Duodenal mucosa (tissue), 2 donors: ENCODE results near the gene FAM184B.

Source experiments
- H3K27ac ChIP-seq: one replicate; pipeline ENCODE4 v1.7.0; 2013; ENCODE audit warnings: low read depth, low read length
- H3K27me3 ChIP-seq, 2 donors: one replicate each; pipeline ENCODE4 v1.7.0; 2013; ENCODE audit warnings: low read length in 2 of 2, control low read depth in 1 of 2; ENCODE audit not compliant: insufficient read depth in 2 of 2, control insufficient read depth in 1 of 2
- H3K36me3 ChIP-seq, 2 donors: one replicate each; pipeline ENCODE4 v1.7.0; 2013; ENCODE audit warnings: low read length in 2 of 2, control low read depth in 1 of 2; ENCODE audit not compliant: insufficient read depth in 2 of 2, control insufficient read depth in 1 of 2
- H3K4me1 ChIP-seq, 2 donors: one replicate each; pipeline ENCODE4 v1.7.0; 2013; ENCODE audit warnings: low read length in 2 of 2, control low read depth in 1 of 2; ENCODE audit not compliant: insufficient read depth in 2 of 2, control insufficient read depth in 1 of 2
- H3K4me3 ChIP-seq, 2 donors: one replicate each; pipeline ENCODE4 v1.7.0; 2013; ENCODE audit warnings: low read length in 2 of 2, low read depth in 1 of 2
- H3K9ac ChIP-seq, 2 donors: one replicate each; pipeline ENCODE4 v1.7.0; 2013; ENCODE audit warnings: low read length in 2 of 2, low read depth in 1 of 2
- H3K9me3 ChIP-seq, 2 donors: one replicate each; pipeline ENCODE4 v1.7.0; 2013; ENCODE audit warnings: low read length in 2 of 2, control low read depth in 1 of 2; ENCODE audit not compliant: control insufficient read depth in 1 of 2

Gene FAM184B

GRCh38 chr4:17778431-17778830 is 3.0 kb downstream of the FAM184B start:
- Histone ChIP-seq H3K9me3 (no peaks in the 10 kb centered on the region), H3K4me1 (peaks cover 0 to 12% of the 10 kb centered on the region in 2 donors), H3K4me3 (no peak overlapping the region), H3K27ac (no peak overlapping the region), H3K27me3 (peaks cover 18 to 29% of the 10 kb centered on the region in 2 donors), H3K36me3 (no peaks in the 10 kb centered on the region), H3K9ac (no peak overlapping the region)

- Histone ChIP-seq H3K9me3 (no peaks in the 10 kb centered on the region), H3K4me1 (no peaks in the 10 kb centered on the region), H3K27me3 (no peaks in the 10 kb centered on the region), H3K4me3 (no peak overlapping the region), H3K27ac (no peak overlapping the region), H3K36me3 (no peaks in the 10 kb centered on the region), H3K9ac (no peak overlapping the region)
These were observed 8.2 kb downstream of the FAM184B start for GRCh38 chr4:17773135-17773698.

GRCh38 chr4:17771284-17771908 is 10.0 kb downstream of the FAM184B start:
- no peak overlapping the region for H3K4me3 ChIP-seq
- no peak overlapping the region for H3K9ac ChIP-seq
- no peaks in the 10 kb centered on the region for H3K36me3 ChIP-seq
- H3K27me3 ChIP-seq: no peaks in the 10 kb centered on the region
- H3K4me1 ChIP-seq: no peaks in the 10 kb centered on the region
- no peaks in the 10 kb centered on the region for H3K9me3 ChIP-seq
- no peak overlapping the region for H3K27ac ChIP-seq

- Histone ChIP-seq H3K4me1 (no peaks in the 10 kb centered on the region), H3K27me3 (no peaks in the 10 kb centered on the region), H3K36me3 (no peaks in the 10 kb centered on the region), H3K9ac (no peak overlapping the region), H3K9me3 (no peaks in the 10 kb centered on the region), H3K27ac (no peak overlapping the region), H3K4me3 (no peak overlapping the region)
These were observed 10.6 kb downstream of the FAM184B start for GRCh38 chr4:17770845-17771244.

GRCh38 chr4:17769406-17770174 is 11.8 kb downstream of the FAM184B start:
- H3K27ac ChIP-seq: no peak overlapping the region

GRCh38 chr4:17766826-17767458 is 14.5 kb downstream of the FAM184B start:
- no peak overlapping the region for H3K4me3 ChIP-seq
- H3K9me3 ChIP-seq: no peaks in the 10 kb centered on the region
- no peaks in the 10 kb centered on the region for H3K27me3 ChIP-seq
- H3K36me3 ChIP-seq: no peaks in the 10 kb centered on the region
- no peak overlapping the region for H3K9ac ChIP-seq
- no peak overlapping the region for H3K27ac ChIP-seq
- no peaks in the 10 kb centered on the region for H3K4me1 ChIP-seq

More at GRCh38 chr4:17769406-17770174, 11.8 kb downstream of the FAM184B start:
- H3K9me3 ChIP-seq: no peaks in the 10 kb centered on the region
- no peak overlapping the region for H3K4me3 ChIP-seq
- no peaks in the 10 kb centered on the region for H3K4me1 ChIP-seq
- H3K9ac ChIP-seq: no peak overlapping the region
- no peaks in the 10 kb centered on the region for H3K36me3 ChIP-seq
- H3K27me3 ChIP-seq: no peaks in the 10 kb centered on the region

- no peaks in the 10 kb centered on the region for H3K27me3 ChIP-seq
- no peak overlapping the region for H3K4me3 ChIP-seq
- no peaks in the 10 kb centered on the region for H3K36me3 ChIP-seq
- H3K9ac ChIP-seq: no peak overlapping the region
- H3K9me3 ChIP-seq: no peaks in the 10 kb centered on the region
- H3K4me1 ChIP-seq: no peaks in the 10 kb centered on the region
- H3K27ac ChIP-seq: no peak overlapping the region
These were observed 15.7 kb downstream of the FAM184B start for GRCh38 chr4:17765514-17766286.

GRCh38 chr4:17763931-17764330 is 17.5 kb downstream of the FAM184B start:
- Histone ChIP-seq H3K9ac (no peak overlapping the region), H3K27ac (no peak overlapping the region), H3K27me3 (no peaks in the 10 kb centered on the region)

GRCh38 chr4:17763416-17763815 is 18.0 kb downstream of the FAM184B start:
- Histone ChIP-seq H3K27ac (no peak overlapping the region), H3K4me1 (no peaks in the 10 kb centered on the region), H3K4me3 (no peak overlapping the region), H3K9ac (no peak overlapping the region), H3K36me3 (no peaks in the 10 kb centered on the region), H3K27me3 (no peaks in the 10 kb centered on the region), H3K9me3 (no peaks in the 10 kb centered on the region)

More at GRCh38 chr4:17763931-17764330, 17.5 kb downstream of the FAM184B start:
- H3K4me3 ChIP-seq: no peak overlapping the region
- H3K4me1 ChIP-seq: no peaks in the 10 kb centered on the region
- H3K36me3 ChIP-seq: no peaks in the 10 kb centered on the region
- no peaks in the 10 kb centered on the region for H3K9me3 ChIP-seq
